ENCODE data around the gene RNF152.

Gene RNF152

GRCh38 chr18:61892683-61893308 is at the start of gene RNF152:
TSS of gene RNF152 (minus strand) at chr18:61893007. CDS start at chr18:61816463, 76,544 bp downstream.
- DNase-seq: peak; percentile 48

GRCh38 chr18:61941948-61942471 is 49.2 kb upstream of the RNF152 start:
- no peak for DNase-seq

- no peak for DNase-seq
These were observed 46.4 kb upstream of the RNF152 start for GRCh38 chr18:61939046-61939674.

- no peak for DNase-seq
These were observed 42.6 kb upstream of the RNF152 start for GRCh38 chr18:61935362-61935761.

- no peak for DNase-seq
These were observed 39.0 kb upstream of the RNF152 start for GRCh38 chr18:61931654-61932379.

GRCh38 chr18:61929881-61930640 is 37.3 kb upstream of the RNF152 start:
- DNase-seq: no peak

GRCh38 chr18:61926532-61926931 is 33.7 kb upstream of the RNF152 start:
- DNase-seq: no peak

GRCh38 chr18:61924550-61924949 is 31.7 kb upstream of the RNF152 start:
- DNase-seq: no peak

- no peak for DNase-seq
These were observed 29.6 kb upstream of the RNF152 start for GRCh38 chr18:61922435-61922834.

GRCh38 chr18:61921621-61922235 is 28.9 kb upstream of the RNF152 start:
- no peak for DNase-seq

GRCh38 chr18:61917818-61918217 is 25.0 kb upstream of the RNF152 start:
- DNase-seq: no peak

- no peak for DNase-seq
These were observed 19.7 kb upstream of the RNF152 start for GRCh38 chr18:61912476-61912875.

GRCh38 chr18:61910101-61910500 is 17.3 kb upstream of the RNF152 start:
- DNase-seq: no peak

GRCh38 chr18:61908661-61909060 is 15.9 kb upstream of the RNF152 start:
- DNase-seq: no peak

GRCh38 chr18:61901323-61901986 is 8.6 kb upstream of the RNF152 start:
- DNase-seq: no peak

- DNase-seq: no peak
These were observed 7.9 kb upstream of the RNF152 start for GRCh38 chr18:61900504-61901281.

- DNase-seq: no peak
These were observed 5.9 kb upstream of the RNF152 start for GRCh38 chr18:61898640-61899101.

- no peak for DNase-seq
These were observed 4.0 kb upstream of the RNF152 start for GRCh38 chr18:61896757-61897156.

GRCh38 chr18:61896118-61896517 is 3.3 kb upstream of the RNF152 start:
- no peak for DNase-seq

GRCh38 chr18:61894751-61895524 is 2.1 kb upstream of the RNF152 start:
- DNase-seq: no peak

All from femur (tissue), 1 donor.